ENCODE measurements around the gene MYBPHL. TPM values are rescaled to one million over a fixed set of nuclear protein-coding genes. Genes with fewer than 3 reads are reported as not detected.

MYBPHL gene, protein sequence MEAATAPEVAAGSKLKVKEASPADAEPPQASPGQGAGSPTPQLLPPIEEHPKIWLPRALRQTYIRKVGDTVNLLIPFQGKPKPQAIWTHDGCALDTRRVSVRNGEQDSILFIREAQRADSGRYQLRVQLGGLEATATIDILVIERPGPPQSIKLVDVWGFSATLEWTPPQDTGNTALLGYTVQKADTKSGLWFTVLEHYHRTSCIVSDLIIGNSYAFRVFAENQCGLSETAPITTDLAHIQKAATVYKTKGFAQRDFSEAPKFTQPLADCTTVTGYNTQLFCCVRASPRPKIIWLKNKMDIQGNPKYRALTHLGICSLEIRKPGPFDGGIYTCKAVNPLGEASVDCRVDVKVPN
- polyA plus RNA-seq, result 10 to 100 TPM in 1 of 4 donors, under 1 TPM in 1, not detected in 2; 0.16 to 24.1 TPM
- long read RNA-seq, donor 1, result 0 reads
- long read RNA-seq, donor 2, result 0 reads
- long read RNA-seq, donor 3, result 0 reads
- long read RNA-seq, donor 4, result 0 reads
- long read RNA-seq, donor 5, partial matches to known transcripts, result 0 of 1 reads
- long read RNA-seq, donor 5, other reads (novel, unspliced or antisense), result 0 of 1 reads
- long read RNA-seq, donor 6, partial matches to known transcripts, result 0 of 1 reads
- long read RNA-seq, donor 6, other reads (novel, unspliced or antisense), result 0 of 1 reads
- long read RNA-seq, donor 7, result 0 reads
- long read RNA-seq, donor 8, result 0 reads
- long read RNA-seq, donor 9, result 0 reads
- long read RNA-seq, donor 10, result 0 reads

DNA sequence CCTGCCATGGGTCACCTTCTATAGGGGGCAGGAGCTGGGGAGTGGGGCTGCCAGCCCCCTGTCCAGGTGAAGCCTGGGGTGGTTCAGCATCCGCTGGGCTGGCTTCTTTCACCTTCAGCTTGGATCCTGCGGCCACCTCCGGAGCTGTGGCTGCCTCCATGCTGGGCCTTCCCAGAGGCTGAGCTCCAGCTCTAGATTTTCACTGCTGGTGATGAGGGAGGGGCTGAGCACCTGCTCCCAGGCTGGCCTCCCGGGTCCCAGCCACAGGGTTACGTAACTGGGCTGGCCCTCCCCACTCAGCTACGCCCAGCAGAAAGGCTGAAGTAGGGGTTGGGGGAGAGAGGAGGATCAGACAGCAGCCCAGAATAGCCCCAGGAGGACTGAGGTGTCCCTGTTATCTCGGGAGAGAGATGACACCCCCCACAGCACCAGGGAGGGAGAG lies at the start of gene MYBPHL:
Gene MYBPHL (minus strand): TSS at position 180 of the 442 bp plus-strand sequence. CDS start 20 bp downstream, at position 160.
- 33 to 66% (median 47%) methylated on average over 7 of the region's 7 CpGs for WGBS, 3 donors
- H3K36me3 ChIP-seq (ENCODE audit: control insufficient read depth in 3 of 3, insufficient read depth in 2 of 3, low read depth in 1 of 3, low read length in 3 of 3), result peaks cover 0 to 11% (median 0%) of the 10 kb centered on the region in 3 donors
- H3K27ac ChIP-seq (ENCODE audit: low read depth in 1 of 3, low read length in 2 of 3), result peak within 1 kb of the TSS in 2 of 3 donors; percentile 48 to 61
- H3K4me3 ChIP-seq (ENCODE audit: low read depth in 1 of 3, low read length in 3 of 3), result no peak within 1 kb of the TSS
- DNase-seq (peak in 1 of 2 donors; percentile 74), FAIRE-seq (no peak)
- H3K4me1 ChIP-seq (ENCODE audit: control insufficient read depth in 3 of 3, insufficient read depth in 2 of 3, low read depth in 1 of 3, low read length in 2 of 3), result peaks cover 2 to 39% (median 4%) of the 10 kb centered on the region in 3 donors
- H3K27me3 ChIP-seq (ENCODE audit: control insufficient read depth in 3 of 3, insufficient read depth in 3 of 3, low read length in 3 of 3), result no peaks in the 10 kb centered on the region
- no peaks in the 10 kb centered on the region for H3K9me3 ChIP-seq (ENCODE audit: control insufficient read depth in 2 of 2, insufficient read depth in 1 of 2, low read depth in 1 of 2, low read length in 1 of 2)

DNA sequence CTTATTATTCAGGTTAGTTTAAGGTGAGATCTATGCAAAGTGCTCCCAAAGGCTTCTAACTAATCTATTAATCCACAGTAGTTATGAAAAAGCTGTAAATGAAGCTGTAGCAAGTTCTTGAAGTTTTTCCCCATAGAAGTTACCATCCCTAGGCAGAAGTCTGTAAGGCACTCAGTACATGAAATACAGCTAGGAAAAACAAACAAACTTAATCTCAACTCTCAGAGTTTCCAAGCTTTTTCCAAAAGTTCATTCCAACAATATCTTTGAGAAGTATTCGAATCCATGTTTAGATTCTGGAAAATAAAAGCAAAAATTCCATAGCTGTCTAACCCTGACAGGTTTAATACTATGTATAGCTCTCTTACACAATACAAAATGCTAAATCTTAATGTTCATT lies 49.7 kb upstream of the MYBPHL start:
- no peaks in the 10 kb centered on the region for H3K27me3 ChIP-seq (ENCODE audit: control insufficient read depth in 3 of 3, insufficient read depth in 3 of 3, low read length in 3 of 3)
- DNase-seq, result no peak
- peaks cover 0 to 10% (median 0%) of the 10 kb centered on the region in 3 donors for H3K4me1 ChIP-seq (ENCODE audit: control insufficient read depth in 3 of 3, insufficient read depth in 2 of 3, low read depth in 1 of 3, low read length in 2 of 3)
- WGBS, 3 donors, result 59 to 84% (median 66%) methylated on average over 1 of the region's 1 CpG
- H3K9me3 ChIP-seq (ENCODE audit: control insufficient read depth in 2 of 2, insufficient read depth in 1 of 2, low read depth in 1 of 2, low read length in 1 of 2), result no peaks in the 10 kb centered on the region
- no peak for FAIRE-seq
- peaks cover 0 to 3% (median 3%) of the 10 kb centered on the region in 3 donors for H3K36me3 ChIP-seq (ENCODE audit: control insufficient read depth in 3 of 3, insufficient read depth in 2 of 3, low read depth in 1 of 3, low read length in 3 of 3)
- H3K4me3 ChIP-seq (ENCODE audit: low read depth in 1 of 3, low read length in 3 of 3), result no peak overlapping the region
- H3K27ac ChIP-seq (ENCODE audit: low read depth in 1 of 3, low read length in 2 of 3), result no peak overlapping the region

DNA sequence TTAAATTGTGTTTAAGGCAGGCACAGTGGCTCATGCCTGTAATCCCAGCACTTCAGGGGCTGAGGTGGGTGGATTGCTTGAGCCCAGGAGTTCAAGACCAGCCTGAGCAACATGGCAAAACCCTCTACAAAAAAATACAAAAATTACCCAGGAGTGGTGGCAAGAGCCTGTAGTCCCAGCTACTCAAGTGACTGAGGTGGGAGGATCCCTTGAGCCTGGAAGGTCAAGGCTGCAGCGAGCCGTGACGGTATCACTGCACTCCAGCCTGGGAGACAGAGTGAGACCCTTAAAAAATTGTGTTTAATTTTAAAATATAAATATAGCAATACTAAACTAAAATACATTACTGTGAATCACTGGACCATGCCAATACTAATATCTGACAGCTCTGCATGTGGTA lies 48.1 kb upstream of the MYBPHL start:
- Histone ChIP-seq H3K9me3 (ENCODE audit: control insufficient read depth in 2 of 2, insufficient read depth in 1 of 2, low read depth in 1 of 2, low read length in 1 of 2) (no peaks in the 10 kb centered on the region), H3K27ac (ENCODE audit: low read depth in 1 of 3, low read length in 2 of 3) (no peak overlapping the region), H3K27me3 (ENCODE audit: control insufficient read depth in 3 of 3, insufficient read depth in 3 of 3, low read length in 3 of 3) (no peaks in the 10 kb centered on the region), H3K36me3 (ENCODE audit: control insufficient read depth in 3 of 3, insufficient read depth in 2 of 3, low read depth in 1 of 3, low read length in 3 of 3) (peaks cover 0 to 9% (median 3%) of the 10 kb centered on the region in 3 donors), H3K4me1 (ENCODE audit: control insufficient read depth in 3 of 3, insufficient read depth in 2 of 3, low read depth in 1 of 3, low read length in 2 of 3) (peaks cover 0 to 22% (median 0%) of the 10 kb centered on the region in 3 donors), H3K4me3 (ENCODE audit: low read depth in 1 of 3, low read length in 3 of 3) (no peak overlapping the region)
- FAIRE-seq (no peak), DNase-seq (no peak)
- 91 to 96% (median 93%) methylated on average over 3 of the region's 3 CpGs for WGBS, 3 donors

DNA sequence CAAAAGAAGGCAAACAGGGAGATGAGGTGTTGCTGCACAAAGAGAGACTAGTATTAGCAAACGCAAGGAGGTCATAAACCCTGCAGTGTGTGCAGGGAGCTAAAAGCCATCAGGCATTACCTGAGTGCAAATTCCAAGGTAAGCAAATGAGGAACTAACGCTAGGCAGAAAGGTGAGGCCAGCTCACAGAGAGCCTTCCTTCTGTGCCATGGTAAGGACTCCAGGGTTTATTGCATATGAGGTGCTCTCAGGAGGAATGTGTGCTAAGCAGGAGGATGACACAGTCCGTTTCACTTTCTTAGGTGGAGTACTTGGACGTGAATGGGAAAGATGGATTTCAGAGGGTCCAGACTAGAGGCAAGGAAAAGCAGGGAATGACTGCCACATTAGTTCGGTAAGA lies 44.6 kb upstream of the MYBPHL start:
- no peak overlapping the region for H3K4me3 ChIP-seq (ENCODE audit: low read depth in 1 of 3, low read length in 3 of 3)
- H3K27ac ChIP-seq (ENCODE audit: low read depth in 1 of 3, low read length in 2 of 3), result peak overlapping the region; percentile 16 to 63 (median 51)
- H3K36me3 ChIP-seq (ENCODE audit: control insufficient read depth in 3 of 3, insufficient read depth in 2 of 3, low read depth in 1 of 3, low read length in 3 of 3), result peaks cover 0 to 29% (median 1%) of the 10 kb centered on the region in 3 donors
- H3K9me3 ChIP-seq (ENCODE audit: control insufficient read depth in 2 of 2, insufficient read depth in 1 of 2, low read depth in 1 of 2, low read length in 1 of 2), result no peaks in the 10 kb centered on the region
- FAIRE-seq, result no peak
- WGBS, 3 donors, result 18 to 66% (median 38%) methylated on average over 5 of the region's 5 CpGs
- DNase-seq, result peak; percentile 87 to 96
- H3K27me3 ChIP-seq (ENCODE audit: control insufficient read depth in 3 of 3, insufficient read depth in 3 of 3, low read length in 3 of 3), result no peaks in the 10 kb centered on the region
- H3K4me1 ChIP-seq (ENCODE audit: control insufficient read depth in 3 of 3, insufficient read depth in 2 of 3, low read depth in 1 of 3, low read length in 2 of 3), result peaks cover 0 to 19% (median 0%) of the 10 kb centered on the region in 3 donors

DNA sequence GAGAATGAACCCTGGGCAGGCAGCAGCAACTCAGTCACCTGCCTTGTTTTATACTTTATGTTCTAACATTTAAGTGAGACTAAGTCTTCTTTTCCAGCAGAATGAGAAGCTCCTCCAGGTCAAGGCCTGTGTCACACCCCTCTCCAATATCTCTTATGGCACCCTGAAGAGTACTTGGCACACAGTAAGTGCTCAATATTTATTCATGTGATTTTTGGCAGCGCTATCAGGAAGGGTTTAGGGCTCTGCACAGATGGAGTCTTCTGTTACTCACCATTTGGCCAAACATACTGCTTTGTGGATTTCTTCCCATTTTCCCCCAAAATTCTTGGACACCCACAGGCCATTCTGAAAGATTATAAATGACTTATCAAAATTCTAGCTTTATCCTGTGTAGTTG lies 43.8 kb upstream of the MYBPHL start:
- WGBS, 3 donors, result 39 to 63% (median 57%) methylated on average over 1 of the region's 1 CpG
- no peak for FAIRE-seq
- H3K4me1 ChIP-seq (ENCODE audit: control insufficient read depth in 3 of 3, insufficient read depth in 2 of 3, low read depth in 1 of 3, low read length in 2 of 3), result peaks cover 0 to 19% (median 0%) of the 10 kb centered on the region in 3 donors
- H3K27ac ChIP-seq (ENCODE audit: low read depth in 1 of 3, low read length in 2 of 3), result peak overlapping the region in 2 of 3 donors; percentile 15 to 35
- no peaks in the 10 kb centered on the region for H3K9me3 ChIP-seq (ENCODE audit: control insufficient read depth in 2 of 2, insufficient read depth in 1 of 2, low read depth in 1 of 2, low read length in 1 of 2)
- peaks cover 0 to 29% (median 1%) of the 10 kb centered on the region in 3 donors for H3K36me3 ChIP-seq (ENCODE audit: control insufficient read depth in 3 of 3, insufficient read depth in 2 of 3, low read depth in 1 of 3, low read length in 3 of 3)
- no peaks in the 10 kb centered on the region for H3K27me3 ChIP-seq (ENCODE audit: control insufficient read depth in 3 of 3, insufficient read depth in 3 of 3, low read length in 3 of 3)
- DNase-seq, result no peak
- no peak overlapping the region for H3K4me3 ChIP-seq (ENCODE audit: low read depth in 1 of 3, low read length in 3 of 3)

DNA sequence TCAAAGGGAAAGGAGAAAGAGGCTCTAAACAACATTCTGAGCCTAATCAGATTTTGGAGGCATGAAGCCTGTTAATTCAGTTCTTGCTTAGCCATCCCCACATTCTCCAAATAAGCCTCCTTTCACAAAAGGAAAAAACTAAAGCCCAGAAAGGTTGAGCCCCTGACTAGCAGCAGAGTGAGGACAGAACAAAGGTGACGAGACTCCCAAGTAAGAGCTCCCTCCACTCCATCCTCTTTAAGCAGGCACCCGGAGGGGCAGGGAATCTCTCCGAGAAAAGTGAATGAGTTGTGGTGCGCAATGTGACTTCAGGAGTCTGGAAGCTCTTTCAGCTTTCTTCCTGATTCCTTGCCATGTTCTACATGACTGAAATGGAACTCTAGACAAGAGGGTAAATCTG lies 43.4 kb upstream of the MYBPHL start:
- Histone ChIP-seq H3K9me3 (ENCODE audit: control insufficient read depth in 2 of 2, insufficient read depth in 1 of 2, low read depth in 1 of 2, low read length in 1 of 2) (no peaks in the 10 kb centered on the region), H3K4me3 (ENCODE audit: low read depth in 1 of 3, low read length in 3 of 3) (no peak overlapping the region), H3K36me3 (ENCODE audit: control insufficient read depth in 3 of 3, insufficient read depth in 2 of 3, low read depth in 1 of 3, low read length in 3 of 3) (peaks cover 0 to 31% (median 3%) of the 10 kb centered on the region in 3 donors), H3K4me1 (ENCODE audit: control insufficient read depth in 3 of 3, insufficient read depth in 2 of 3, low read depth in 1 of 3, low read length in 2 of 3) (peaks cover 0 to 19% (median 0%) of the 10 kb centered on the region in 3 donors), H3K27ac (ENCODE audit: low read depth in 1 of 3, low read length in 2 of 3) (no peak overlapping the region), H3K27me3 (ENCODE audit: control insufficient read depth in 3 of 3, insufficient read depth in 3 of 3, low read length in 3 of 3) (no peaks in the 10 kb centered on the region)
- 93 to 94% (median 94%) methylated on average over 4 of the region's 4 CpGs for WGBS, 3 donors
- FAIRE-seq (no peak), DNase-seq (no peak)

DNA sequence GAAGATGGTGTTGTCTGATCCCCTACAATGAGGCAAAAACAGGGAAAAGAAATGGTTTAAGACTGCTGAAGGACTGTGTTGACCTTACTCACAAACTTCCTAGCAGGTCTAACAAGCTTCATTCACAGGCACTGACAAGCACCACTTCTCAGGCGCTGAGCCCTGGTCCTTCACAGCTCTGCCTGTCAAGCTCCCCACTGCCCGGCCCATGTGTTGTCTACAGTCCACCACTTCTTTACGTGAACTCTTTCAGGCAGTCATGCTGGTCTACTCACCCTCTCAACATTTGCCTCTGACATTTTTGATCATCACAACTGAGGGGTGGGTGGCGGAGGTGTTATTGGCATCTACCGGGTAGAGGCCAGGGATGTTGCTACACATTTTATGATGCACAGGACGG lies 40.7 kb upstream of the MYBPHL start:
- WGBS, 3 donors, result 92 to 94% (median 93%) methylated on average over 6 of the region's 6 CpGs
- H3K36me3 ChIP-seq (ENCODE audit: control insufficient read depth in 3 of 3, insufficient read depth in 2 of 3, low read depth in 1 of 3, low read length in 3 of 3), result peaks cover 0 to 43% (median 3%) of the 10 kb centered on the region in 3 donors
- H3K27ac ChIP-seq (ENCODE audit: low read depth in 1 of 3, low read length in 2 of 3), result no peak overlapping the region
- no peak overlapping the region for H3K4me3 ChIP-seq (ENCODE audit: low read depth in 1 of 3, low read length in 3 of 3)
- H3K27me3 ChIP-seq (ENCODE audit: control insufficient read depth in 3 of 3, insufficient read depth in 3 of 3, low read length in 3 of 3), result no peaks in the 10 kb centered on the region
- no peaks in the 10 kb centered on the region for H3K9me3 ChIP-seq (ENCODE audit: control insufficient read depth in 2 of 2, insufficient read depth in 1 of 2, low read depth in 1 of 2, low read length in 1 of 2)
- FAIRE-seq (no peak), DNase-seq (no peak)
- H3K4me1 ChIP-seq (ENCODE audit: control insufficient read depth in 3 of 3, insufficient read depth in 2 of 3, low read depth in 1 of 3, low read length in 2 of 3), result peaks cover 0 to 19% (median 0%) of the 10 kb centered on the region in 3 donors

All from small intestine (tissue), 16 donors.